NCI-H1930 (cell line): ENCODE measurements around the gene TNFRSF19.
"Not testable (repeated sequence)": the region's sequence is repeated elsewhere in the genome, so short reads cannot be mapped to it uniquely, and the experiment has no call there.

ENCODE experiments used
- DNase-seq, 2 experiments: peaks; one replicate each; lab custom pipeline; 2025; lab: John Stamatoyannopoulos, UW

Gene TNFRSF19, protein sequence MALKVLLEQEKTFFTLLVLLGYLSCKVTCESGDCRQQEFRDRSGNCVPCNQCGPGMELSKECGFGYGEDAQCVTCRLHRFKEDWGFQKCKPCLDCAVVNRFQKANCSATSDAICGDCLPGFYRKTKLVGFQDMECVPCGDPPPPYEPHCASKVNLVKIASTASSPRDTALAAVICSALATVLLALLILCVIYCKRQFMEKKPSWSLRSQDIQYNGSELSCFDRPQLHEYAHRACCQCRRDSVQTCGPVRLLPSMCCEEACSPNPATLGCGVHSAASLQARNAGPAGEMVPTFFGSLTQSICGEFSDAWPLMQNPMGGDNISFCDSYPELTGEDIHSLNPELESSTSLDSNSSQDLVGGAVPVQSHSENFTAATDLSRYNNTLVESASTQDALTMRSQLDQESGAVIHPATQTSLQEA

DNA sequence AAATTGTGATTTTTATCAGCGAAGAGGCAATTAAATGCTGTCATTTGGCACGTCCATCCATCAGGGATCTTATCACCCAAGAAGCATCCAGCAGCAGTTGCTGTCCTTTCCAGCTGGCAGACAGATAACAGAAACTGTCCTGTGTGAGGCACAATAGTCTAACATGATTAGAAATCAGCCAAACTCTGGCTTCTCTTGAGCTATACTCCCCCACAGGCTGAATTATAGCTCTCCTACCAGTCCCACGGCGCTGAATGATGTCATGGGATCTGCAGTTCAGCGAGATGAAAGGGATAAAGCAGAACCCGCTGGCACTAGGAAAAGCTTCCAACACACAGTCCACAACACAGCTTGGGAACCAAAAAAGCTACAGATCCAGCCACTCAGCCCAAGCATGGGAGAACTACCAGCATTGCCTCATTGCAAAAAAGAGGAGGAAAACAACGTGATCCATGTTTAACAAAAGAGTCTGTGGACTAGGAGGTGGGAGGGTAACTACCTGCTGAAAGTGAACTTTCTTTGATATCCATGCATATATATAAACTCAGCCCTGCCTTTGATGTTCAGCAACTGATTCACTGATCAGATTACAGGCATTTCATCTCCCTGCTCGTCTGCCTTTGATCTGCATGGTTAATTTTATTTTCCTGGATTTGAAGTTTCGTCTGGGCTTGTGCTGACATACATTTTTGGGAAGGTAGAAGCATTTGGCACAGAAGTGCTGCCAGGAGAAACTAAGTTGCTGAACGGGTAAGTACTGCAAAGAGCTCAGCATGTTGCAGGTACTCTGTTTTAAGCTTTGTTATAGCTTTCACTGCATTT is at the start of gene TNFRSF19:
Gene TNFRSF19, plus strand, starts transcription at position 314 of the 822 bp plus-strand sequence. CDS start 19,772 bp downstream, outside the sequence.
- DNase-seq, result peak in 1 of 2 experiments; percentile 18

DNA sequence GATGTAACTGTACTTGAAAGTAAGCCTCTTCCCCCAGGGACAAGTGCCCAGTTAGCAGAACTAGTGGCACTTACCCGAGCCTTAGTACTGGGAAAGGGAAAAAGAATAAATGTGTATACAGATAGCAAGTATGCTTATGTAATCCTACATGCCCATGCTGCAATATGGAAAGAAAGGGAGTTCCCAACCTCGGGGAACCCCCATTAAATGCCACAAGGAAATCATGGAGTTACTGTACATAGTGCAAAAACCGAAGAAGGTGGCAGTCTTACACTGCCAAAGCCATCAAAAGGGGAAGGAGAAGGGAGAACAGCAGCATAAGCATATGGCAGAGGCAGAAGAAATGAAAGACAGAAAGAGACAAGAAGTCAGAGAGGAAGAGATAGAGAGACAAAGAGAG is 40.3 kb upstream of the TNFRSF19 start:
- not testable (repeated sequence) for DNase-seq

DNA sequence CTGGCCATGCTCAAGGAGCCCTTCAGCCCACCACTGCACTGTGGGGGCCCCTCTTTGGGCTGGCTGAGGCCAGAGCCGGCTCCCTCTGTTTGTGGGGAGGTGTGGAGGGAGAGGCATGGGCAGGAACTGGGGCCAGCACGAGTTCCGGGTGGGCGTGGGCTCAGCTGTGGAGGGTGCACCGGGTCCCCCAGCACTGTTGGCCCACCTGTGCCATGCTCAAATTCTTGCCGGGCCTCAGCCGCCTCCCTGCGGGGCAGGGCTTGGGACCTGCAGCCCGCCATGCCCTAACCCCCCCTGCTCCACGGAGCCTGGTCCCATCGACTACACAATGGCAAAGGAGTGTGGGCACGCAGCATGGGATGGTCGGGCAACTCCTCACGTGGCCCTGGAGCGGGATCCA is 38.8 kb upstream of the TNFRSF19 start:
- no peak for DNase-seq

DNA sequence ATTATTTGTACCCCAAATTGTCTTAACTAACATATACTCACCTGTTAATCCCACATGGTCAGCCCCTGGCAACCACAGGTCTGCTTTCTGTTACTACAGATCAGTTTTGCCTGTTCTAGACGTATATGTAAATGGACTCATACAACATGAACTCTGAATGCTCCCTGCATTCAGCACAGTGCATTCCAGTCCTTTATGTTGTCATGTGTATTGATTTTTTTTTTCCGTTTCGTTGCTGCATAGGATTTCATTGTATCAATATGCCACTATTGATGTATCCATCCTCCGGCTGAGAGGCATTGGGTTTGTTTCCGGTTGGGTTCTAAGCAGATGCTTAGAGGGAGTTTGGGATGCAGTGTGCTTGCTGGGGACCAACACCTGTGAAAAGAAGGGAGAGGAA is 36.1 kb upstream of the TNFRSF19 start:
- DNase-seq, result no peak

DNA sequence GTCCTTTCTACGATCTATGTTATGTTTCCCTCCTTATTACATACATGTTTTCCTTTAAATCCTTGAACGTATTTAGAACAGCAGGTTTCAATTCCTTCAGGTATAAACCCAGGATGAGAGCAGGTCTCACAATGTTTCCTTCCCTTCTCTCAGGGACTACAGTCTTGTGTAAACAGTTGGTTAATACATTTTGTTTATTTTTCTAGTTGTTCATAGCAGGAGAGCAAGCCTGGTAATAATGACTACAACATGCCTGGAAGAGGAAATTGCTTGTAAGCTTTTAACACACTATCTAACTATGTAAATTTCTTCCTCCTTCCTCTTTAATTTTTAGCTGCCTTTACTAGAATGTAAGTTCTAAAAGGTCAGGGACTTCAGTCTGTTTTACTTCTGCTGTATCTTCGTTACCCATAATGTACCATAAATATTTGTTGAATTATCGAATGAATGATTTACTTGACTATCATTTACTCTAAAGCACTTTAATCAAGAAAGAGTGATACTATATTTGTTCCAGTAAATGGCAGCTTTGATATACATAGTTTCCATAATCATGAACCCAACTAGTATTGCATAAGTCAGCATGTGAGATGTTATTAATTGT is 28.9 kb upstream of the TNFRSF19 start:
- DNase-seq, result no peak

DNA sequence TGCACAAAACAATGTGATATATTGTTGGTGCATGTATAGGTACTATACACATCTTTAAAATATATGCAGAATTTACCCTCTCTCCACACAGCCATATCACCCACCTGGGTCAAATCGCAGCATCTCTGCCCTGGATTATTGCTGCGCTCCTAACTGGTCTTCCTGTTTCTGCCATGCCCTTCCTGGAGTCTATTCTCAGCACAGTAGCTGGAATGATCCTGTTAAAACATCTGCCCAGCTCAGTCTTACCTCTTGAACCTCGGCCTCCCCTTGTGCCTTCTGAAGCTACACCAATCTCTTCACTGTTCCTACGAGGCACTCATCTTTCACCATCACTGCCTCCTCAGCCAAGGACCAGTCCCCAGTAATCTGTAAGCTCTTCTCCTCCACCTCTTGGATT is 25.5 kb upstream of the TNFRSF19 start:
- no peak for DNase-seq

DNA sequence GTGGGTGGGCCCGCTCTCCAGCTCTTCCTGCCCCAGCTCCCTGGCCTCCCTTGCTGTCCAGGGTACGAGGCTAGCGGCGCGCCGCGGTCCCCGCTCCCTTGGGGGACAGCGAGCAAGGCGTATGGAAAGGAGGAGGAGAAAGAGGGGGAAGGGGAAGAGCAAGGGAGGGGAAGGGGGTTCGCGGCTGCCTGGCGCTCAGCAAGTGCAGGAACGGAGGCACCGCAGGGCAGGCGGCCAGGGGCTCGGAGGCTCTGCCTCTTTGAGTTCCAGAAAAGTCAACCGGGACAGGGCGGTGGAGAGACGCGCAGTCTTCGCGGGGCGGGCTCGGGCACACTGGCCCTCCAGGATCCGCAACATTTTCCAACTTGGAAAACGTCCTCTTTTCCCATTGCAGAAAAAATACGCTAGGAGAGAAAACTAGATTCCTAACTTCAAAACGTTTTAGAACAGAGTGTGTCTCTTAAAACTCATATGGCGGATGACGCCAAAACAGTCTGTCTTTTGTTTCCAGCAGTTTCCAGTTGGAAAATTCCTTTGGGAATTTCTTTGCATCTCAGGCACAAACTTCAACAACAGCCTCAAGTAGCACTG is 23.1 kb upstream of the TNFRSF19 start:
- DNase-seq, result no peak

DNA sequence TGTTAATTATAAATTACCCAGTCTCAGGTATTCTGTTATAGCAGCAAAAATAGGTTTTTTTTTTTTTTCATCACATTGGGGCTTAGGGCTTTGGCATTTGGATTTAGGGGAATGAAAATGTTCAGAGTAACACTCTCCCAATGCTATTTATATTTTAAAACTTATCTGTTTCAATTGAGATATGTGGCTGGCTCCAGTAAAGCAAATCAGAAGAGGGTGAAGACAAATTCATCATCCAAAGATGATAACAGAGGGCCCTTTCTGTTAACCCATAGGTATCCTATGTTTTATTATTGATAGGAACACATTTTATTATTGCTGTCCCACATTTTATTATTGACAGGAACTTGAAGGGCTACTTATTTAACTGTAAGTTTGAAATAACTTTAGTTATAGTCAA is 20.5 kb upstream of the TNFRSF19 start:
- no peak for DNase-seq

DNA sequence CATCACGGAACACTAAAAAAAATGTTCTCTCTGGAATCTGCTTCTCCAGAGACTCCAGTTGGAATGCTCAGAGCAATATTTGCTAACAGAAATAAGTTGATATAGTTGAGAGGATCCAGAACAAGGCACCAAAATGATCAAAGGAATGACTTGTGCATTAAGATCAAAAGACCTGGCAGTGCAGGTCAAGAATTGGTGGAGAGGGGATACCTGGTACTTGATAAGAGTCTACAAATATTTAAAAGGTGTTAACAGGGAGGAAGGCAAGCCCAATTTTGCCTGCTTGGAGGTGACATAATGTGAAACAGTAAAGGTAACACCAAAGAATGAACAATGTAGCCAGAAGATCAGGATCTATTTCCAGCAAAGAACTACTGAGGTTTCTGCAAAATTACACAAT is 20.0 kb upstream of the TNFRSF19 start:
- no peak for DNase-seq

DNA sequence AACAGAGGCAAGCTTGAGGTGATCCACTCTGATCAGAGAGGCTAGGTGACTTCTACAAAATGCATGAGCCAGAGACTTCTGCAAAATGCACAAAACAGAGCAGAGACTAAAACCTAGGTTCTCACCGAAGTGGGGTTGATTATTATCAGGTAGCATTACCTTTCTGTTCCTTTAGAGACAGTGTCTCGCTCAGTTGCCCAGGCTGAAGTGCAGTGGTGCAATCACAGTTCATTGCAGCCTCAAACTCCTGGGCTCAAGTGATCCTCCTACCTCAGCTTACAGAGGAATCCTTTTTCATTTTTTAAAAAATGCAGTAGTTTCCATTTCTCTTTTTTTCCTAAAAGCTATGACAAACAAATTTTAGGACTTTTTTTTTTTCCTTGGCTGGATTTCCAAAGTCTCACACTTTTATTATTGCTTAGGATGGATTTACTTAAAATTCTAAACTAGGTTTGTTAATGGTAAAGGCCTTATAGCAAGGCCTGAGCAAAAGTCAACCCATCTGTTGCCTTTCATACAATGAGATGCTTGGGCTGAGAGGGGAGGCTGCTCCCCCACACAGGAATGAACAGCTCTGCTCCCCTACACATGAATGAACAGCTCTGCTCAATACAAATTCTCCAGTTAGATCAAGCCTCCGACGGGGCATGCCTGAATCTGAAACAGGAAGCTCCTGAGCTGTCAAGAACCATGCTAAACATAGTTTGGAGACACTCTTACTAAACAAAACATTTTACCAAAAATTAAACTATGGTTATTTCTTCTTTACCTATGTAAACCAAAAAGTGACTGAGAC is 18.8 kb upstream of the TNFRSF19 start:
- DNase-seq, result no peak

DNA sequence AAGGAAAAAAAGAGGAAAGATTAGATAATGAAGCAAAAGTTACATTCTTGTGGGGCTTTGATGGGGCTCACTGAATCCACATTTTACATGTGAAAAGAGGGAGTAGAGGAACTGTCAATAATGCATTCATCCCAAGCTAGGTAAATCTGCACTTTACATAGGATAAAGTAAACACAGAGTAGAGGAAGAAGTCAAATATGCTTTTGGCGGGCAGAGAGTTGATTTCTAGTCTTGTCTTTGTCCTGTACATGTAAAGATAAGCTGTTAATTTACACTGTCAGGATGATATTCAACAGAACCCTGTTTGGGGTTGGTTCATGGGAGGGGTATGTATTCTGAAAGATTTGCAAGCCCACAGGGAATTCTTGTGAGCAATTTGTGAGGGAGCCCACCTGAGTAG is 18.0 kb upstream of the TNFRSF19 start:
- DNase-seq, result no peak

DNA sequence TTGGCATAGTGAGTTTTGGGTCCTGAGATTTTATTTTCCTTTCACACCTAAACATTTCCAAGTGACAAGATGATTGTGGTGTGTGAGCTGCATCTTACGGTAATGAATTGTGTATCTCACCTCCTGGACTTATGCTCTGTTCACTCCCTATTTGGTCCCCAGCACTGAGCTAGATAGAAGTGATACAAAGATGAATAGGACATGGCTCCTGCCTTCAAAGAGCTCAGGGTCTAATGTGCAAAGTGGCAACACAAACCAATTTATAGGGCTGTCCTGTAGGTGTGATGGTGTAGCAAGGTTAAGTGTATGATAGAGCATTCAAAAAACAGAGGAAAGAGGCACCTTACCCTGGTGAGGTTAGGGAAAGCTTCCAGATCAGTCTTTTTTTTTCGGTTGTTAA is 17.6 kb upstream of the TNFRSF19 start:
- DNase-seq, result no peak

DNA sequence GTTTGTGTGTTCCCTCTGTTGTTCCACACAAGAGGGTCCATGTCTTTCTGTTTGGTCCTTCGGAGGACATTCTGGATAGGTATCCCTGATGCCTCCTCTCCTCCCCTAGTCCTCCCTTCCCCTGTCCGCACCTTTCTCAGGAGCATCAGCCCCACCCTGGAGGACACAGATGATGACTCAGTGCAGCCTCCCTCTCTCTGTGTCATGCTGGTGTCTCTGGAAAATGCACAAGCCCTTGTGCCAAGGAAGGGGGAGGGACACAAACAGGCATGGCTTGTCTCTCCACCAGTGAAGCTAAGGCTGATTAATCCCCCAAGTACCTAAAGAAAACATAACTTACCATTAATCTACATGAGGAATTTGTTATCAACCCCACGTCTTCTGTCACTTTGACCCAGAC is 16.2 kb upstream of the TNFRSF19 start:
- no peak for DNase-seq

DNA sequence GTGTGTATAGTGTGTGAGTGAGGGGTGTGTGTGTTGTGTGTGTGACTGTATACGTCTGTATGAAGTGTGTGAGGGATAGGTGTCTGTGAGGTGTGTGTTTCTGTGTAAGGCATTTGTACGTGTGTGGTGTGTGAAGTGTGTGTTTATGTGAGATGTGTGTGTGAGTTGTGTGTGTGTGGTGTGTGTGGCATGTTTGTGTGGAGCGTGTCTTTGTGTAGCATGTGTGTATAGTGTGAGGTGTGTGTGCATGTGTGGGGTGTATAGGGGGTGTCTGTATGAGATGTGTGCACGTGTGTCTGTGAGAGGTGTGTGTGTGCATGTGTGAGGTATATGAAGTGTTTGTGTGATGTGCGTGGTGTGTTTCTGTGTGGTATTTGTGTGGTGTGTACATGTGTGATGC is 13.2 kb upstream of the TNFRSF19 start:
- DNase-seq, result no peak

DNA sequence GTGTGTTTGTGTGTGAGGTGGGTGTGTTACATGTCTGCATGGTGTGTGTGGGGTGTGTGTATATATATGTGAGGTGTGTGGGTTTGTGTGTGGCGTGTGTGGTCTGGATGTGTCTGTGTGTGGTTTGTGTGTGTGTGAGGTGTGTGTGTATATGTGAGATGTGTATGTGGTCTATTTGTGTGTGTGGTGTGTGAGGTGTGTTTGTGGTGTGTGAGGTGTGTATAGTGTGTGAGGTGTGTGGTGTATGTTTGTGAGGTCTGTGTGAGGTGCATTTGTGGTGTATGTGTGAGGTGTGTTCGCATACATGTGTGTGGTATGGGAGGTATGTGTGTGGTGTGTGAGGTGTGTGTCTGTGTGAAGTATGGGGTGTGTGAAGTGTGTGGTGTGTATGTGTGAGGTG is 12.5 kb upstream of the TNFRSF19 start:
- DNase-seq, result no peak

DNA sequence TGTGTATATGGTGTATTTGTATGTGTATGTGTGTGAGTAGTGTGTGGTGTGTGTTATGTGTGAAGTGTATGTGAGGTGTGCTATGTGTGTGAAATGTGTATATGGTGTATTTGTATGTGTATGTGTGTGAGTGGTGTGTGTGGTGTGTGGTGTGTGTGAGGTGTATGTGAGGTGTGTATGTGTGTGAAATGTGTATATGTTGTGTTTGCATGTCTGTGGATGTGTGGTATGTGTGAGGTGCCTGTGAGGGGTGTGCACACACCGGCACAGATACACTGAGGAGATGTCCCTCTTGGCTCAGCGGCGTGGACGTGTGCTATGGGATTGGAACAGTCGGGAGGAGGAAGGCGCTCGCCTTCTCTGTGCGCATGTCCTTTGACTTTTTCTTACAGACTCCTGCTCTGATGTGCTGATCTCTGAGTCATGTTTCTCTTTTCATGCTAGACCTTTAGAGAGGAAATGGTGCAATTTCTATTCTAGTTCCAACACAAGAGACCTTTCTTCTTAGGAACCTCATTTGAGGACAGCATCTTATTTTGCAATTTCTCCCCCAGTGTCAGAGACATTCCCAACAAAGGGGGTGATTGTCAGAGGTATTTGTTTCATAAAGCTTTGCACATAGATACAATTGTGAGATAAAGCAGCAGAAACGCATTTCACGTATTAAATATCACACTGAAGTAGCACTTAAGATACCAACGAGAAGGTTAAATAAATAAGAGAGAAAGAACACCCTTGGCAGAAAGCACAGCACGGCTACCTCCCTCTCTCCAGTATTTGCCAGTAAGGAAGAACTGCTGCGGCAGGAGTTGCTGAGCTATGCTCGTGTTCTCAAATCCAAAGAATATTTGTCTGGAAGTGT is 11.3 kb upstream of the TNFRSF19 start:
- no peak for DNase-seq

DNA sequence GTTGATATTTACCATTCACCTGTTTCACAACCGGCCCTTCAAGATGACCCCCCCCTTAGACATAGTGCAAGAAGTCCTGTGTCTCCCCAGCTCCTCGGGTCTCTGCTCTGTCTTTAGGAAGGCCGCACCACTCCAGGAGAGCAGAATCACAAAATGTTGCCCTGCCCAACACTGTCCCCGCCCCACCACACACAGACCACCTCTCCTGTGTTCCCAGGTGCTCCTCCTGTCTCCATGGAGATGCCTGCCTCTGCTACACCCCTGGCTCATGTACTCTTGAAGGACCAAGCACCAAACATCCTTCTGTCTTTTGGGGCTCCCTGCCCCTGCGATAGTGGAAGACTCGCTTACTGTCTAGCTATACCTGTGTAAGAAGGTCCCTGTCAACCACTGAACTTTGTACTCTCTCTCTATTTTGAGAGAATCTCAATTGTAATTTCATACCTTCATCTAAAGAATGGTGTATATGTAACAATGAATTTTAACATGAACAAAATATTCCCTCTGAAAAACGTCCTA is 9.6 kb upstream of the TNFRSF19 start:
- no peak for DNase-seq

DNA sequence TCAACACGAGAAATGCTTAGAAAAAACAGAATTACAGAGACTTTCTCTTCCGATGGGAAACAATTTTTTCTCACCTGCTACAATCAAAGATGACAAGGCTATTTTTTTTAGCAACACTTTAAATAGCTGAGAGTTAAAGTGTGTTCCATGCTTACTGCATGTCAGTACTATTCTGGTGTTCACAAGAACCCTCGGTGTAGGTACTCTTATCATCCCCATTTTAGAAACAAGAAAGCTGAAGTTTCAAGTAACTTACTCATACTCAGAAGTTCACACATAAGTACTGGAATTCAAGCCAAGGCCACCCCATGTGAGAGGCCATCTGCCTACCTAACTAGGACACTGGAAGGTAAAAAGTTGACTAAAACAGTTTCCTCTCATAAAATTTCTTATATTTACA is 9.0 kb upstream of the TNFRSF19 start:
- no peak for DNase-seq

DNA sequence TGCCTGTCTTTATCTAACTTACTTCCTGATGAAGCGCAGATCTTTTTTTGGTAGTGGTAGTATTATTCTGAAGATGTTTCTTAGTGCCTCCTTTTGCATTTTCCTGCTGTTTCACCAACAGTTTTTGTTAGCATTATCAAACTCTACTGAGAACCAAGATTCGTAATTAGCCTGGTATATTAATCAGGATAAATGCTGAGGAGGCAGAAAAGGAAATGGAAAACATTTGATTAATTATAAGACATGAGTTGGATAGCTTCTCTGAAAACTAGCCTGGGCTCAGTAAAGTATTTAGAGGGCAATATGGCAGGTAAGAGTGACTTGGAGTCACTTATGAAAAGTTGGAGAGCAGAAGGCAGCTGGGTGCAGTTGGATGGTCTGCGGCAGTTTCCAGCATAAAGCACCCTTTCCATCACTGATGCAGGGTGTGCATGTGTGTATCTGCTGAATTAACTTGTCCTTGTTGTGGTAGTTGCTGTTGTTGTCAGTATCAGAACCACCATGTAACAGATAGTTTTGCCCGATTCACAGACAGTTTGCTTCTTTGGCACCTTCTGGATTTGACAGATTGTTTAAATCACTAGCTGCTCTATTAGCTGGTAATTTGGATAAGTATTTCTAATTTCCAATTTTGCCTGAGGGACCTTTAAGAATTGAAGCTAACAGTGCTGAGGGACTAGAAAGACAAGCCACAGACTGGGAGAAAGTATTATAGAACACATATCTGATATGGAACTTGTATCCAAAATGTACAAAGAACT is 6.9 kb upstream of the TNFRSF19 start:
- no peak for DNase-seq
